Upper lobe of left lung (tissue), 4 donors: ENCODE results near the gene TERT.
"Not testable (repeated sequence)": the region's sequence is repeated elsewhere in the genome, so short reads cannot be mapped to it uniquely, and the experiment has no call there.

Experiments used
- CTCF ChIP-seq, 6 experiments: fragments of 450-650 bp in 4 of 6; fragments of 200-600 bp in 2 of 6; sonication (generic) in 2 of 6; IDR thresholded peaks; one replicate each; pipeline ENCODE4 v1.5.1; 2016 to 2019; ENCODE audit warnings: antibody characterized with exemption in 6 of 6
- POLR2A ChIP-seq, 4 donors: fragments of 450-650 bp; IDR thresholded peaks; one replicate each; pipeline ENCODE4 v1.5.1; 2016 to 2017; ENCODE audit warnings: antibody characterized with exemption in 4 of 4, mild to moderate bottlenecking in 2 of 4
- POLR2AphosphoS5 ChIP-seq, 2 donors: sonication (generic); formaldehyde crosslinking; IDR thresholded peaks; one replicate each; pipeline ENCODE4 v1.5.1; 2017; ENCODE audit warnings: antibody characterized with exemption in 2 of 2

- TF ChIP-seq CTCF, POLR2AphosphoS5, POLR2A (IDR thresholded peaks at IDR 0.05): not testable (repeated sequence)
Observed at GRCh38 chr5:1267464-1267863, 27.4 kb downstream of the TERT start.
